Peyer's patch (tissue), 4 donors: ENCODE results near the gene PC. TPM values are rescaled to one million over a fixed set of nuclear protein-coding genes. Genes with fewer than 3 reads are reported as not detected.

ENCODE experiments used
- DNase-seq, 3 donors: peaks; one replicate each; pipeline ENCODE4 v3.0.0-alpha.2; 2017 to 2019
- H3K27ac ChIP-seq, 4 donors: fragments of 200-600 bp; sonication (generic); one replicate each; pipeline ENCODE4 v1.5.1; 2016 to 2019
- H3K27me3 ChIP-seq, 2 donors: fragments of 200-600 bp; sonication (generic); one replicate each; pipeline ENCODE4 v1.5.1; 2019
- H3K36me3 ChIP-seq, 3 donors: fragments of 200-600 bp; sonication (generic); one replicate each; pipeline ENCODE4 v1.5.1; 2016 to 2019
- H3K4me1 ChIP-seq, 4 donors: fragments of 200-600 bp; sonication (generic); one replicate each; pipeline ENCODE4 v1.5.1; 2016 to 2019
- H3K4me3 ChIP-seq, 4 donors: fragments of 200-600 bp; sonication (generic); 1 replicate in 3 of 4; 2 replicates in 1 of 4; pipeline ENCODE4 v1.5.1; 2016 to 2019; ENCODE audit warnings: mild to moderate bottlenecking in 1 of 4
- H3K9me3 ChIP-seq, 4 donors: fragments of 200-600 bp; sonication (generic); one replicate each; pipeline ENCODE4 v1.5.1; 2016 to 2019; ENCODE audit warnings: mild to moderate bottlenecking in 1 of 4
- CTCF ChIP-seq, 6 experiments: fragments of 450-650 bp in 4 of 6; fragments of 200-600 bp in 2 of 6; sonication (generic) in 1 of 6; IDR thresholded peaks; one replicate each; pipeline ENCODE4 v1.5.1; 2017 to 2019; ENCODE audit warnings: antibody characterized with exemption in 6 of 6, mild to moderate bottlenecking in 3 of 6, moderate library complexity in 1 of 6
- POLR2A ChIP-seq, 2 donors: fragments of 450-650 bp; IDR thresholded peaks; one replicate each; pipeline ENCODE4 v1.5.1; 2017; ENCODE audit warnings: antibody characterized with exemption in 2 of 2, mild to moderate bottlenecking in 2 of 2, moderate library complexity in 2 of 2
- total RNA-seq, 4 donors: library from RNA; depleted of rRNA; stranded (reverse); fragments of >200 nt; gene quantifications; one replicate each; pipeline ENCODE4 v1.1.0, GENCODE V29; 2016

PC gene
- total RNA-seq, 4 donors from 2014 or later: 15.7 to 88.9 (median 77.2) TPM

GRCh38 chr11:66907751-66908630, 50.2 kb downstream of the PC start:
- TF ChIP-seq POLR2A (IDR thresholded peaks at IDR 0.05) (no peak), CTCF (IDR thresholded peaks at IDR 0.05) (no peak)
- H3K27me3 ChIP-seq: no peaks in the 10 kb centered on the region
- DNase-seq: no peak
- no peaks in the 10 kb centered on the region for H3K4me1 ChIP-seq
- H3K36me3 ChIP-seq: no peaks in the 10 kb centered on the region
- no peak overlapping the region for H3K27ac ChIP-seq
- no peaks in the 10 kb centered on the region for H3K9me3 ChIP-seq
- H3K4me3 ChIP-seq: no peak overlapping the region

- Histone ChIP-seq H3K36me3 (no peaks in the 10 kb centered on the region), H3K4me3 (no peak overlapping the region), H3K4me1 (no peaks in the 10 kb centered on the region), H3K9me3 (no peaks in the 10 kb centered on the region), H3K27ac (no peak overlapping the region), H3K27me3 (no peaks in the 10 kb centered on the region)
- DNase-seq: no peak
- TF ChIP-seq CTCF (IDR thresholded peaks at IDR 0.05): no peak
- TF ChIP-seq POLR2A (IDR thresholded peaks at IDR 0.05): no peak
Observed at GRCh38 chr11:66906061-66906733, 52.0 kb downstream of the PC start.

GRCh38 chr11:66905631-66906030, 52.6 kb downstream of the PC start:
- no peak for DNase-seq
- no peaks in the 10 kb centered on the region for H3K4me1 ChIP-seq
- H3K9me3 ChIP-seq: no peaks in the 10 kb centered on the region
- H3K27me3 ChIP-seq: no peaks in the 10 kb centered on the region
- no peaks in the 10 kb centered on the region for H3K36me3 ChIP-seq
- H3K27ac ChIP-seq: no peak overlapping the region
- H3K4me3 ChIP-seq: no peak overlapping the region
- no peak for TF ChIP-seq CTCF (IDR thresholded peaks at IDR 0.05)
- TF ChIP-seq POLR2A (IDR thresholded peaks at IDR 0.05): no peak

GRCh38 chr11:66904981-66905521, 53.1 kb downstream of the PC start:
- DNase-seq: no peak
- H3K27me3 ChIP-seq: no peaks in the 10 kb centered on the region
- H3K36me3 ChIP-seq: no peaks in the 10 kb centered on the region
- TF ChIP-seq POLR2A (IDR thresholded peaks at IDR 0.05) (no peak), CTCF (IDR thresholded peaks at IDR 0.05) (no peak)
- H3K27ac ChIP-seq: no peak overlapping the region
- H3K4me3 ChIP-seq: no peak overlapping the region
- H3K4me1 ChIP-seq: no peaks in the 10 kb centered on the region
- H3K9me3 ChIP-seq: no peaks in the 10 kb centered on the region

GRCh38 chr11:66904561-66904960, 53.6 kb downstream of the PC start:
- no peak for DNase-seq
- Histone ChIP-seq H3K9me3 (no peaks in the 10 kb centered on the region), H3K4me3 (no peak overlapping the region), H3K4me1 (no peaks in the 10 kb centered on the region), H3K36me3 (no peaks in the 10 kb centered on the region), H3K27ac (peak overlapping the region in 2 of 4 donors; percentile 28 to 62), H3K27me3 (no peaks in the 10 kb centered on the region)
- TF ChIP-seq POLR2A (IDR thresholded peaks at IDR 0.05) (no peak), CTCF (IDR thresholded peaks at IDR 0.05) (no peak)
